Ammon's horn (tissue), 1 donor: ENCODE results near the gene KANSL1.
"Not testable (repeated sequence)": the region's sequence is repeated elsewhere in the genome, so short reads cannot be mapped to it uniquely, and the experiment has no call there.

ENCODE experiments used
- DNase-seq: peaks from one replicate; pipeline ENCODE4 v3.0.0-alpha.2; 2016; ENCODE audit warnings: low spot score

KANSL1 gene

GRCh38 chr17:46138473-46138872 lies 54.8 kb downstream of the KANSL1 start:
- DNase-seq, result no peak

DNA sequence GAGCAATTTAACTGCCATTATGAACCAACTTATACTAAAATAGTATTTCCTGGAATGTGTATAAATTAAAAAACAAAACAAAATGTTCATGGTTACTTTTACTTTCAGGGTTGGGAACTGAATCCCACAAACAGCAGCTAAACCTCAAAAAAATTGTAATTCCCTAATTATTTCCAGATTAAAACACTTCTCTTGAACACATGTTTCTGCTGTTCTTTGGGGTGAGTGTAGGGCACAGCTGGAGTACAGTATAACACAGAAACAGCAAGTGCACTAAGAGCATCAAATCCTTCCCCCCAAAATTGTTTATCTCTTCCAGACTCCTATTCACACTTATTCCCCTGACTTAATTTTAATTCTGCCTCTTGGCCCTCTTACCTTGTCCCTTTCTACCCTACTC lies 56.4 kb downstream of the KANSL1 start:
- DNase-seq, result no peak

GRCh38 chr17:46135879-46136563 lies 57.2 kb downstream of the KANSL1 start:
- no peak for DNase-seq

DNA sequence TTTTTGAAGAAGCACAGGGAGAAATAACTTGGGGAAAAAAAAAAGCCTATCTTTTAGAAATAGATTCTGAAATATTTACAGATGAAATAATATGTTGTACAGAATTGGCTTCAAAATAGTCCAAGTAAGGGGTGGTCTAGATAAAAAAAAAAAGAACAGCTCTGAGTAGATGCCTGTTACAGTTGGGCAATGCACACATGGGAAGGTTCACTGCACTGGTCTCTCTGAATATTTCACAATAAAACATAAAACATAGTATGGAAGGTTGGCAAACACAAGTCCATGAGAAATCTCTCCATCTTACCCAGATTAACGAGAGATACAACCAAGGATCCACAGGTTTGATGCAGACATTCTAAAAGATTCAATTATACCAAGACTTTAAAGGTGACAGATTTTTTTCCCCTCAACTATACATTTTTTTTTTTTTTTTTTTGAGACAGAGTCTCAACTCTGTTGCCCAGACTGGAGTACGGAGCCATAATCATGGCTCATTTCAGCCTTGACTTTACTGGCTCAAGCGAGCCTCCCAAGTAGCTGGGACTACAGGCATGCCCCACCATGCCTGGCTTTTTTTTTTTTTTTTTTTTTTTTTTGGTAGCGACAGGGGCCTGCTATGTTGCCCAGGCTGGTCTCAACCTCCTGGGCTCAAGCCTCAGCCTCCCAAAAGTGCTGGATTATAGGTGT lies 58.0 kb downstream of the KANSL1 start:
- no peak for DNase-seq

DNA sequence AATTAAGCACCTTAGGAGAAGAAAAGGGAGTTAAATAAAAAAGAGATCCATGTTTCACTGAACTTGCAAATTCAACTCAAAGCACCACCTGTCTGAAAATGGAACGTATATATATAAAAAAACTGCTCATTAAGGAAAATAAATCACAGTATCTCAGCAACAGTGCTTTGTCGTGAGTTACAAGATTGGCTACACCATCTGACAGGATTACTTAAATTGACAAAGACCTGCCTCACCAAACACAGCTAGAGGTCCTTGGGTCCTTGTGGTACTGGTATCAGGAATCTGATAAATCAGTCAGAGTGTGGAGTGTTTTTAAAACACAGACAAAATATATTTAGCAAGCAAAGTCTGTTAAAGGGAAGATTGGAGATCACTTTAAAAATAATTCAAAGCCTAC lies 63.9 kb downstream of the KANSL1 start:
- DNase-seq, result no peak

GRCh38 chr17:46128453-46128852 lies 64.8 kb downstream of the KANSL1 start:
- no peak for DNase-seq

- DNase-seq, result no peak
Measured at GRCh38 chr17:46127524-46127923, 65.7 kb downstream of the KANSL1 start.

DNA sequence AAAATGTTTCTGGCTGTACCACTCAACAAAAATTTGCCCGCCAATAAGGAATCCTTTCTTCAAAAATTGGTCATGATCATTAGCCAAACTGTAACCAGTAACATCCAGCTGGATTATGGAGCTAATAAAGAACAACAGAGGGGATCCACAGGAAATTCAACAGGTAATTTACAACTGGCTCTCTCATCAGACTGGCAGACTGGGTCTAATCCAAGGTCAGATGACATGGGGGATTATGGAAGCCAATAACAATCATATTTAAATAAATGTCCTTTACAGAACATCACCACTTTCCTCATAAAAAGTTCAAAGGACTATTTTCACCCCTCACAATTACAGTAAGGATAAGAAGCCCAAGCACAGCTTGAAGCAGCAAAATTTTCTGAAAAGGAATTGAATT lies 66.4 kb downstream of the KANSL1 start:
- no peak for DNase-seq

DNA sequence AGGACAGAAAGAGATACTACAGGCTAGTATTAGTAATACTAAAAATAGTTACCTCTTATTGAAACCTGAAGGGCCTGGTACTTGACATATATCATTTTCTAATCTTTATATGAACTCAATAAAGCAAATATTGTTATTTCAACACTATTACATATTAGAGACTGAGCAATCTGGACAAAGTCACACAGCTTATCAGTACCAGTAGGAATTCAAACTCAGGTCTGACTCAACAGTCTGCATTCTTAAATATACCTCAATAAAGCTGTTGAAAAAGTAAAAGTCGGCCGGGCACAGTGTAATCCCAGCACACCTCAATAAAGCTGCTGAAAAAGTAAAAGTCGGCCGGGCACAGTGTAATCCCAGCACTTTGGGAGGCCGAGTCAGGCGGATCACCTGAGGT lies 67.4 kb downstream of the KANSL1 start:
- DNase-seq, result no peak

DNA sequence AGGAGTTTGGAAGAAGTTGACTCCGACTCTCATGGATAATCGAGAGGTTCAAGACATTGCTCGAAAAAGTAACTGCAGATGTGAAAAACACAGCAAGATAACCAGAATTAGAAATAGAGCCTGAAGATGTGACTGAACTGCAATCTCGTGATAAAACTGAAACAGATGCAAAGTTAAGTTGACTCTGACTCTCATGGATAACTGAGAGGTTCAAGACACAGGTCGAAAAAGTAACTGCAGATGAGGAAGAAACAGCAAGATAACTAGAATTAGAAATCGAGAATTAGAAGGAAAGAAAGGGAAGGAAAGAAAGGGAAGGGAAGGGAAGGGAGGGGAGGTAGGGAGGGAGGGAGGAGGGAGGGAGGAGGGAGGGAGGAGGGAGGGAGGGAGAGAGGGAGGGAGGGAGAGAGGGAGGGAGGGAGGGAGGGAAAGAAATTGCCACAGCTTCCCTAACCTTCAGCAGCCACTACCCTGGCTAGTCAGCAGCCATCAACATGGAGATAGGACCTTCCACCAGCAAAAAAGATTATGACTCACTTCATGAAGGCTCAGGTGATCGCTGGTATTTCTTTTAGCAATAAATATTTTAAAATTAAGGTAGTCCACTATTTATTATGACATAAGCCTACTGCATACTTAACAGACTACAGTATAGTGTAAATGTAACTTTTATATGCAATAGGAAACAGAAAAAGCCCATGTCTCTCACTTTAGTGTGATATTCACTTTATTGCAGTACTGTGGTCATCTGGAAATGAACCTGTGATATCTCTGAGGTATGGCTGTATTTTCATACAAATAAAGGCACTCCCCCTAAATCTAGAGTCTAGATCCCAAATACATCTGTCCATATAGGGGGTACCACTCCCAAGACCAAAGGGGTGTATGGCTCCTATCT lies 68.3 kb downstream of the KANSL1 start:
- no peak for DNase-seq

GRCh38 chr17:46123607-46124006 lies 69.6 kb downstream of the KANSL1 start:
- no peak for DNase-seq

DNA sequence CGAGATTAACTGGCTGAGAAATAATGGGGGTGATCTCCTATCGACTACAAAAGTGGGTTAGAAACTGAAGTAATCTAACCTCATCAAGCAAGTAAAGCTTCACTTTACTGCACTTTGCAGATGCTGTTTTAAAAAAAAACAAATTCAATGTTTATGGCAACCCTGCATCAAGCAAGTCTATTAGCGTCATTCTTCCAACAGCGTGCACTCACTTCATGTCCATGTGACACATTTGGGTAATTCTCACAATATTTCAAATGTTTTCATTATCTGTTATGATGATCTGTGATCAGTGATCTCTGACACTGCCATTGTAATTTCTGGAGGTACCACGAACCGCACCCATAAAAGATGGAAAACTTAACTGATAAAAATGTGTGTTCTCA lies 70.8 kb downstream of the KANSL1 start:
- DNase-seq, result no peak

GRCh38 chr17:46121841-46122485 lies 71.3 kb downstream of the KANSL1 start:
- no peak for DNase-seq

GRCh38 chr17:46121165-46121764 lies 72.0 kb downstream of the KANSL1 start:
- no peak for DNase-seq

DNA sequence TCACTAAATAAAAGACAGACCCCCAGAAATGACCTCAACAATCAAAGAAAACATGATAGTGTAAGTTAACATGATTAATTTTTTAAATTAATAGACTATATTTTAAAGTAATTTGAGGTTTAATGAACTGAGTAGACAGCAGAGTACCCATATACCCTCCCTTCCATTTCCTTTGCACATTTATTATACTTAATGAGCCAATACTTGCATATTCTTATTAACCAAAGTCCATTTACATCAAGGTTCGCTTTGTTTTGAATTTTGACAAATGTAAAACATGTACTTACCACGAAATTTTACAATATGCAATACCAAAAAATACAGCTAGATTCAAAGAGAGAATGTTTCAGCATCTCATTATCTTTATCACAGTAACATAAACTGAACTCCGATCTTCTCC lies 72.7 kb downstream of the KANSL1 start:
- DNase-seq, result no peak

DNA sequence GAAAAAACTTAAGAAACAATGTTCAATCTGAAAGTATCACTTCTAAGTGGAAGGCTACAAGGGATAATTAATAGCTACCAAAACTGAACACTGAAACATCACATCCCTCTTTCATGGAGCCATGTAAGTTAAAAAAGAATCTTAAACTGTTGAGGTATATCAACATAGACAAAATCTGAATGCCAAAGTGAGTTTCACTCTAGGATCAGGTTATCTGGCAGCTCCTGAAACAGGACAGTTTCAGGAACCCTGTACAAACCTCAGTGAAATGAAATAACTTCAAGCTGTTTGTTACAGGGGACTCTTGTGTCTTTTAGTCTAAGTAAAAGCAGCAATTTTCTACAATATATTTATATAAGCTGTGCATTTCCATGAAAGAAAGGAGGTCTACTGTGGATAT lies 73.2 kb downstream of the KANSL1 start:
- DNase-seq, result no peak

GRCh38 chr17:46118964-46119363 lies 74.3 kb downstream of the KANSL1 start:
- no peak for DNase-seq

GRCh38 chr17:46117850-46118696 lies 75.2 kb downstream of the KANSL1 start:
- no peak for DNase-seq

DNA sequence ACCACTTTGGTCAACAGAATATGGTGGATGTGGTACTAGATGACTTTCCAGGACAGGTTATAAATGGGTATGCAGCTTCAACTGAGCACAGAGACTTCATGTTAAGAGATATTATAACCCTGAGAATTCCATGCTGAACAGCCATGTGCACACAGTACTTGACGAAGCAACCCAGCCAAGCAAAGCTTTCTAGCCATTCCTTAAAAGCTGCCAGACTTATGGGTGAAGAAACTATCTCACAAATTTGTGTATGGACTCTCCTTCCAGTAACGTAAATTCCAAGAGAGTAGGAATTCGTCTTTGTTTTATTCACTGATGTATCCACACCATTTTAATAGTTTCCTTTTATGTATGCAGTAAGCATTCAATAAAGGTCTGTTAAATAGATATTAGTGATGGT lies 76.1 kb downstream of the KANSL1 start:
- no peak for DNase-seq

DNA sequence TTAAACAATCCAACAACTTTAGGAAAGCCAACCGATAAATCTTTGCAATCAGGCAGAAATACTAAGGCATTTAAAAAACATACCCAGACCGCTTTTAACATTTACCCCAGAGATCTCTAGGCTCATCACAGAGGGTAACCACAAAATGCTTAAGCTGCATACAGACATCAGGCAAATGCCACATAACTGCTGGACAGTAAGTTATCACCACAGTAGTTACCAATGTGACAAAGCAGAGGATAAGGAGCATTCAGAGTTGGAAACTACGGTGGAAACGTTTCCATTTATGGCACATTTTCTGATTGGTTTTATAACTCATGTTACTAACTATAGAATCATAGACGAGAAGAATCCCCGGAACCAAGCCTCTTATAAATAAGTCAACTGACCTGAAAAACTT lies 77.5 kb downstream of the KANSL1 start:
- no peak for DNase-seq

GRCh38 chr17:46111236-46111635 lies 82.0 kb downstream of the KANSL1 start:
- DNase-seq, result not testable (repeated sequence)
